ENCODE data around the gene RRP15.

DNA sequence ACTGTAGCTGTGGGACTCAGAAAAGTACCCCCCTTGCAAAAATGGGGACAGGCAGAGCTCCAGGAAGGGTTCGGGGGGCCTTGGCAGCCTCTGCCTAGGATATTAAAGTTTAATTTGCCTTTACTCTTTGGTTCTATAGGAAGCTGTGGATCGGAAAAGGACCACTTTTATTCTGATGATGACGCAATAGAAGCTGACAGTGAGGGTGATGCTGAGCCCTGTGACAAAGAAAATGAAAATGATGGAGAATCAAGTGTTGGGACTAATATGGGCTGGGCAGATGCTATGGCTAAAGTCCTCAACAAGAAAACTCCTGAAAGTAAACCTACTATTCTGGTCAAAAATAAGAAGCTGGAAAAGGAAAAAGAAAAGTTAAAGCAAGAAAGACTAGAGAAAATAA lies 17.1 kb downstream of the RRP15 start:
- TF ChIP-seq, protein P1, sequence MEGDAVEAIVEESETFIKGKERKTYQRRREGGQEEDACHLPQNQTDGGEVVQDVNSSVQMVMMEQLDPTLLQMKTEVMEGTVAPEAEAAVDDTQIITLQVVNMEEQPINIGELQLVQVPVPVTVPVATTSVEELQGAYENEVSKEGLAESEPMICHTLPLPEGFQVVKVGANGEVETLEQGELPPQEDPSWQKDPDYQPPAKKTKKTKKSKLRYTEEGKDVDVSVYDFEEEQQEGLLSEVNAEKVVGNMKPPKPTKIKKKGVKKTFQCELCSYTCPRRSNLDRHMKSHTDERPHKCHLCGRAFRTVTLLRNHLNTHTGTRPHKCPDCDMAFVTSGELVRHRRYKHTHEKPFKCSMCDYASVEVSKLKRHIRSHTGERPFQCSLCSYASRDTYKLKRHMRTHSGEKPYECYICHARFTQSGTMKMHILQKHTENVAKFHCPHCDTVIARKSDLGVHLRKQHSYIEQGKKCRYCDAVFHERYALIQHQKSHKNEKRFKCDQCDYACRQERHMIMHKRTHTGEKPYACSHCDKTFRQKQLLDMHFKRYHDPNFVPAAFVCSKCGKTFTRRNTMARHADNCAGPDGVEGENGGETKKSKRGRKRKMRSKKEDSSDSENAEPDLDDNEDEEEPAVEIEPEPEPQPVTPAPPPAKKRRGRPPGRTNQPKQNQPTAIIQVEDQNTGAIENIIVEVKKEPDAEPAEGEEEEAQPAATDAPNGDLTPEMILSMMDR (conservative IDR thresholded peaks at IDR 0.05 in 1 of 2, IDR thresholded peaks at IDR 0.05 in 1 of 2; ENCODE audit: extremely low read depth in 1 of 2, insufficient read depth in 1 of 2, low read depth in 1 of 2, low read length in 2 of 2) = no peak
- no peak for TF ChIP-seq EZH2 (IDR thresholded peaks at IDR 0.05; ENCODE audit: borderline replicate concordance, low read length)

Data from mammary epithelial cell (primary cell).